Stimulated activated CD8-positive, alpha-beta memory T cell treated with anti-CD3 and anti-CD28 coated beads, Interleukin-15, amount 100 ng/mL, for 48 hours (primary cell): Measurements from ENCODE around the gene RARS1.
"Not testable (repeated sequence)": the region's sequence is repeated elsewhere in the genome, so short reads cannot be mapped to it uniquely, and the experiment has no call there.

ENCODE experiments used
- DNase-seq, 2 donors: peaks; one replicate each; pipeline ENCODE4 v3.0.0-alpha.2; 2020; ENCODE audit warnings: low read depth in 2 of 2

The RARS1 gene

GRCh38 chr5:168481330-168481788 lies 4.9 kb upstream of the RARS1 start:
- no peak for DNase-seq

- no peak for DNase-seq
Observed at GRCh38 chr5:168482361-168482760, 3.9 kb upstream of the RARS1 start.

DNA sequence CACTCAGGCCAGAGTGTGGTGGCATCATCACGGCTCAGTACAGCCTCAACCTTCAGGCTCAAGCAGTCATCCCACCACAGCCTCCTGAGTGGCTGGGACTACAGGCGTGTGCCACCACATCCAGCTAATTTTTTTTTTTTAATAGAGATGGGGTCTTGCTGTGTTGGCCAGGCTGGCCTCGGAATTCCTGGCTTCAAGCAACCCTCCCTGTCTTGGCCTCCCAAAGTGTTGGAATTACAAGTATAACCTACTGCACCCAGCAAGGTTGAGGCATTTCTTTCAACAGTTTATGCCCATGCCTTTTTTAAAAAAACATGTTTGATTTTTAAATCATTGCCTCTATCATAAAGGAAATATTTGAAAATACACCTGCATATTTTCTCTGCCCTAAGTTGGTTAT lies 2.8 kb downstream of the RARS1 start:
- DNase-seq: no peak

DNA sequence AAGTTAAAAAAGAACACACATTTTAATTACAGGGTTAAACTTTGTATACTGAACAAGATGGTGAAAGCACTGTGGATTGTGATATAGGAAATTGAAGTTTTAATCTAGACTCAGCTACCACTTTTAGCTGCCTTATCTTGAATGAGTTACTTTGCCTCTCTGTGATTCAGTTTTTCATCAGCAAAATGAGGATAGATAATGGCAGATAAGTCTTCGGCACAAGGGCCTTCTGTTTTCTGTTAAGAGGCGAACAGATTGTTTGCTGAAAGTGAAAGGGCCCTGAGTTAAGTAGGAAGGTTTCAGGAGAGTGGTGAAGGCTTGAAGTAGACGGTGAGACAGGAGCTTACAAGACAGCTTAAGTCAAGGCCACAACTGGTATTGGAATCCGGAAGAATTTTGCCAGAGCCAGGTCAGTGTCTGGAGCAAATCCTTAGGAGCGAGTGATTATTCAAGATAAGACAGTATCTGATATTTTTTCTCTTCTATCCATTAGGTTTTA lies 7.8 kb downstream of the RARS1 start:
- no peak for DNase-seq

DNA sequence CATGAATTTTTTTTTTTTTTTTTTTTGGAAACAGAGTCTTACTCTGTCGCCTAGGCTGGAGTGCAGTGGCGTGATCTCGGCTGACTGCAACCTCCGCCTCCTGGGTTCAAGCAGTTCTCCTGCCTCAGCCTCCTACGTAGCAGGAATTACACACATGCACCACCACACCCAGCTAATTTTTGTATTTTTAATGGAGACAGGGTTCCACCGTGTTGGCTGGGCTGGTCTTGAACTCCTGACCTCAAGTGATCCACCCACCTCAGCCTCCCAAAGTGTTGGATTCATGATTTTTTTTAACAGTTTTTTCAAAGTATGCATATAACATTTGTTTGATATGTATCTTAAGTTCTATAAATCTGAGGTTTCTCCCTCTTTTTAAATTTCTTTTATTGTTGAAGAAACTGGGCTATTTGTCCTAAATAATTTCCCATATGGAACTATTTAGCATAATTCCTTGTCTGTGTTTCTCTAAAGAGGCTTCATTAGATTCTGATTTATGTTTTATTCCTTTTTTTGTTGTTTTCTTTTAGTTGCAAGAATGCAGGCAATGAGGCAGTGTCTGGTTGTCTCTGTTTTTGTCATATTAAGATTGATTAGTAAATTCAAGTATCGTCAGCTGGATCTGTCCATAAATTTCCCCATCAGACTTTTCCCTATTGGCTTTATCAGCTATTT lies 16.4 kb downstream of the RARS1 start:
- DNase-seq: no peak

DNA sequence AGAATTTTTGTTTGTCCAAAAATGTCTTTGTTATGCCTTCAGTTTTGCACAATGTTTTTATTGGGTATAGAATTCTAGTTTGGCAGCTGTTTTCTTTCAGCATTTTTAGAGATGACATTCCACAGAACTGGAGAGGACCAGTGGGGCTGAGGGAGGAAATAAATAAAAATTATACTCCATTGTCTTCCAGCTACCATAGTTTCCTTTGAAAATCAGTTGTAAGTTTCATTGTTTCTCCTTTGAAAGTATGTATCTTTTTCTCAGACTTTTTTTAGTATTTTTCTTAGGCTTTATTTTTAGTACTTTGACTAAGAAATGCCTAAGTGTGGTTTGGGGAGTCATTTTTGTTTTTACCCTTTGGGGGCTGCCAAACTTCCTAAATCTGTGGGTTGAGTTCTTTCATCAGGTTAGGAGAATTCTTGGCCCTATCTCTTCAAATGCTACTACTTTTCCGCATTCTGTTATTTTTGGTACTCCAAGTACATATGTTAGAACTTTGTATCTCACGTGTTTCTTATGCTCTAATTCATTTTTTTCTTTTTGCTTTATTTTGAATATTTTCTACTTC lies 27.7 kb downstream of the RARS1 start:
- DNase-seq: no peak

DNA sequence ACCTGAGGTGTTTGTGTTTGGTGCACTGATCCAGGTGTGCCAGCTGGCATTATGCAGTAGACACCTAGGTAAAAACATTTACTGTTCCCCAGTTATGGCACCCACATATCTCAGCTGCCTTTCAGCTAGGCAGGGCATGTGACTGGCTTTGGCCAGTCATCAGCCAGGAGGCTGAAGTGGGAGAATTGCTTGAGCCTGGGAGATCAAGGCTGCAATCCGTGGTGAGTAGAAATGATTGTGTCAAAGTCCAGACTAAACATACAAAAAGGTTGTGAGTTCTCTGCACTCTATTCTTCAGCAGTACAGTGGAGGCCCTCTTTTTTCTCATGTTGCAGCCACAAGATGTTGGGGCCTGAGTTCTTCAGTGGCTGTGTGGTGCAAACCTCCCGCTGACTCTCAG lies 39.6 kb downstream of the RARS1 start:
- DNase-seq: no peak

- DNase-seq: no peak
Observed at GRCh38 chr5:168527756-168528295, 41.6 kb downstream of the RARS1 start.

GRCh38 chr5:168528521-168529373 lies 42.5 kb downstream of the RARS1 start, which contains the start of gene FBLL1:
Gene FBLL1, plus strand, starts transcription at chr5:168529305. Its CDS starts 200 bp downstream, at chr5:168529505.
- DNase-seq: no peak

- no peak for DNase-seq
Observed at GRCh38 chr5:168529374-168530234, 43.3 kb downstream of the RARS1 start.

- no peak for DNase-seq
Observed at GRCh38 chr5:168530621-168531150, 44.4 kb downstream of the RARS1 start.

DNA sequence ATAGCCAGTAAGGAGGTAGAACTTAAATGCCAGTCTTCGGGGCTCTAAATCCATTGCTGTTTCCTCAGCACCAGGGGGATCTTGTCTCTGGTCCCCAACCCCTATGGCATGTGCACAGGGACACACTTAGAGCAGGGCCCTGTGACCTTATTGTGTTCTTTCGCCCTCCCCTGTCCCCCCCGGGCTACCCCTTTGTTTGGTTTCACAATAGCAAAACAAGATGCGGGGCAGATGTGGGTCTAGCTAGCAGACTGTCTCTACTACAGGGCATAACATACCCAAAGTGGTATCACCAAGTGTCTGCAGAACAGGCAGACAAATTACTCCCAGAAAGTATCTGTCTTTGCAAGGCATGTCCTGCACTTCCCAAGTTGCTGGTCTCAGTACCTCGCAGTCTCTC lies 44.9 kb downstream of the RARS1 start:
- DNase-seq: no peak

DNA sequence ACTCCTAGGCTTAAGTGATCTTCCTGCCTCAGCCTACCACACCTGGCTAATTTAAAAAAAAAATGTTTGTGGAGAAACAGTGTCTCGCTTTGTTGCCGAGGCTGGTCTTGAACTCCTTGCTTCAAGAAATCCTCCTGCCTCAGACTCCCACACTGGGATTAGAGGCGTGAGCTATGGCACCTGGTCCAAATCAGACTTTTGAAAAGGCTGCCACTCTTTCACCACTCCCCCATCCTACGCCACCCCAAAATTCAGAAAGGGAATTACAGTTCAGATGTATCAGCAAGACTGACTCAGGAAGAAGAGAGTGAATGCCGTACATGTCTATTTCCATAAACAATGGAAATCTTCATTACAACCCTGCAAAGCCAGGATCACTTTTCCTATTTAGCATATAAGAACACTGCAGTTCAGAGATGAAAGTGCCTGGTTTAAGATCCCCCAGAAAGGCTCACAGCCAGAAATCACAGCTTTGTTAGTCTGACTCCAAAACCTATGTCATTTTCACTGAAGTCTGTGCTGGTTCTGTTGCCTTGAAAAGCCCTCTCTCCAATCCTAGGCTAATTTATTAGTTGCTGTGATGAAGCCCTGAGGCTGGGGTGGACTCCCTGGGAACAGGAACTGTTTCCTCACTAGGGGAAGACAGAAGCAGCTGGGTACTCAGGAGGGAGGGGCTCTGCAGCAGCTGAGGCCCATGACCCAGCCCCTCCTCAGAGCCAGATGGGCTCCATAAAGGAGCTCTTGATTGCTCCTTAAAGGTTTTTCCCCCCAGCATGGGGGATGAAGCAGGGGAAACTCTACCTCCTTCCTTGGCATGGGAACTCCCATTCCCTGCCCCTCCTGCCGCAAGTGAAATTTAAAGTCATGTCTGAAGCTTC lies 46.0 kb downstream of the RARS1 start:
- no peak for DNase-seq

GRCh38 chr5:168534351-168534750 lies 48.1 kb downstream of the RARS1 start:
- DNase-seq: not testable (repeated sequence)

- no peak for DNase-seq
Observed at GRCh38 chr5:168537176-168537575, 50.9 kb downstream of the RARS1 start.

- DNase-seq: no peak
Observed at GRCh38 chr5:168549554-168549953, 63.3 kb downstream of the RARS1 start.

GRCh38 chr5:168550656-168551055 lies 64.4 kb downstream of the RARS1 start:
- no peak for DNase-seq

DNA sequence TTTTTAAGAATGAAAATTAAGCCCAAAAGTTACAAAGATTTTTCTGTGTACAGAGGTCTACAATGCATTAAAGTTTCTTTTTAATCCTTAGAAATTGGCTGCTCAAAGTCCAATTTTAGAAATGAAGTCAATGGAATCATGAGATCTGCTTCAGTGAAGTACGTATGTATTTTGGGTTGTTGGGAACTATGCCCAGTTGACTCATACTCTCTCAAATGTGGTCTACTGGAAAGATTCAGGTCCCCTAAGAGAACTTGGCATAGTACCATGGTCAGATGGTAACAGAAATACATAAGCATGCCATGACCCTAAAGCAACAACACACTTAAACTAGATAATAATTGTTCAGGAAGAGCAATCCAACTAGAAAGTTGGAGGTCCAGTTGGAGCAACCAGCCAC lies 65.9 kb downstream of the RARS1 start:
- DNase-seq: no peak

- no peak for DNase-seq
Observed at GRCh38 chr5:168553377-168554130, 67.3 kb downstream of the RARS1 start.
